ENCODE data around the gene TEX51. TPM values are rescaled to one million over a fixed set of nuclear protein-coding genes. Genes with fewer than 3 reads are reported as not detected.

TEX51 gene
- total RNA-seq, 1 donor from 2014 or later: not detected

GRCh38 chr2:126913881-126914615, 15.4 kb downstream of the TEX51 start:
- peak; percentile 20 for DNase-seq (ENCODE audit: low spot score)

DNA sequence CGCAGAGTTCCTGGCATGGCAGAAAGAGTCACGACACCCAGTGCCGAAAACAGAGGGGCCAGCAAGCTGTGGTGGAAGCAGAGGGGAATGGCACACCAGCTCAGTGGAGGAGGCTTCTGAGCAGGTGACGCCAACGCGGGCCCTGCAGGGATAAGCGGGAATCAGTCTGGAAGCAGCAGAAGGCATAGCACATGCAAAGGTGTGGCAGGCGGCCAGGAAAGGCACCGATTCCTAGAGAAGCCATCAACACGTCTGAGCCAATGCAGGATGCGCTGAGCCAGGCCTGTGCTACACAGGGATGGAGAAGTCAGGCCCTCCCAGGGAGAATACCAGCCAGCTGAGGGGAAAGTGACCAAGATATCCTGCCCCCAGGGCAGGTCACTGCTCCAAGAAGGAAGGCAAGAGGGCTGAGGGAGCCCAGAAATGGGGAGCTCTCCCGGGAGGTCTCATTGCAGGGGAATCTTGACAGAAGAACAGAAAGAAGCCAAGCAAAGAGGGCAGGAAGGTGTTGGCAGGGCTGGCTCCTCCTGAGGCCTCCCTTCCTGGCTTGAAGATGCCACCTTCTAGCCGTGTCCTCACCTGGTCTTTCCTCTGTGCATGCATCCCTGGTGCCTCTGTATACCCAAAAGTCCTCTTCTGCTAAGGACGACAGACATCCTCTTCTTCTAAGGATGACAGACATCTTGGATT, 16.3 kb downstream of the TEX51 start:
- DNase-seq (ENCODE audit: low spot score): peak; percentile 24

GRCh38 chr2:126915903-126916302, 17.2 kb downstream of the TEX51 start:
- peak; percentile 4 for DNase-seq (ENCODE audit: low spot score)

- peak; percentile 31 for DNase-seq (ENCODE audit: low spot score)
Measured at GRCh38 chr2:126916744-126917143, 18.1 kb downstream of the TEX51 start.

GRCh38 chr2:126921066-126921465, 22.4 kb downstream of the TEX51 start:
- peak; percentile 26 for DNase-seq (ENCODE audit: low spot score)

GRCh38 chr2:126930970-126931590, 32.4 kb downstream of the TEX51 start:
- DNase-seq (ENCODE audit: low spot score): peak; percentile 29

DNA sequence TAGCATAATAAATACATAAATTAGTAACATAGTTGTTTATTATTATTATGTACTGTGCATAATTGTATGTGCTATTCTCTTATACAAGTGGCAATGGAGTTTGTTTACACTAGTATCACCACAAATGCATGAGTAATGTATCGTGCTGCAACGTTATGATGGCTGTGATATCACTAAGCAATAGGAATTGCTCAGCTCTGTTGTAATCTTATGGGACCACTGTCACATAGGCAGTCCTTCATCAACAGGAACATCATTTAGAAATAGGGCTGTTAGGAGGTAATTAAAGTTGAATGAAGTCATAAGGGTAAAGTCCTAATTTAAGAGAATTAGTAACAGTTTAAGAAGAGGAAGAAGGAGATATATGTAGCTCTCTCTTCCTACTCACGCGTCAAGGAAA, 33.8 kb downstream of the TEX51 start:
- DNase-seq (ENCODE audit: low spot score): no peak

DNA sequence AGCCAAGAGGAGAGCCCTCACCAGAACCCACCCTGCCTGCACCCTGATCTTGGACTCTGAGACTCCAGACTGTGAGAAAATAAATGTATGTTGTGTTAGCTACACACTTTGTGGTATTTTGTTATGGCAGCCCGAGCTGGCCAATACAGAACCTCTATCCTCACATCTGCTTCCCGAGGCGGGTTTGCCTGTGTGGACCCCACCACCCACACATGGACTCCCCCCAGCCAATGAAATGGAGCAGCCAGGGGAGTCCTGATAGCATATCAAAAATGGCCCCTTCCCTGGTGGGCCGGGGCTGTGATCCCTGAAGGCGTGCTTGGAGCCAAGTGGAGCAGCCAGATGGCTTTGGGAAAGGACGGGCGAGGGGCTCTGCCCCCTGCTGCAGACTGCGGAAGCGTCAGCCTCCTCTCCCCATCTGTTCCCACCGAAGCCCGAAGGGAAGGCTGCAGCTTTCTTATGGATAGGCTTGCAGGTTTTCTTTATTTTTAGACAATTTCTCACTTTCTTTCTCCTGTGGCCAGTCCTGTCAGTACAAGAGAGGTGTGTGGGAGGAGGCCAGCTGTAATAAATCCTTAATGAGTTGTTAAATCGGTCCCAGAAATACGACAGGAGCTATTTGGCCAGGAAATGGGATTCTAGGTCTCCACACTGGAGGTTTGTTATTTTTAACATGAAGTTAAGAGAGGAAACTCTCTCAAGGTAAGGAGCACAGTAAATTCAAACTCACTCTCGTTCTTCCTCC, 34.4 kb downstream of the TEX51 start:
- DNase-seq (ENCODE audit: low spot score): peak; percentile 30

- DNase-seq (ENCODE audit: low spot score): peak; percentile 13
Measured at GRCh38 chr2:126933711-126934091, 35.0 kb downstream of the TEX51 start.

- no peak for DNase-seq (ENCODE audit: low spot score)
Measured at GRCh38 chr2:126934809-126935208, 36.1 kb downstream of the TEX51 start.

DNA sequence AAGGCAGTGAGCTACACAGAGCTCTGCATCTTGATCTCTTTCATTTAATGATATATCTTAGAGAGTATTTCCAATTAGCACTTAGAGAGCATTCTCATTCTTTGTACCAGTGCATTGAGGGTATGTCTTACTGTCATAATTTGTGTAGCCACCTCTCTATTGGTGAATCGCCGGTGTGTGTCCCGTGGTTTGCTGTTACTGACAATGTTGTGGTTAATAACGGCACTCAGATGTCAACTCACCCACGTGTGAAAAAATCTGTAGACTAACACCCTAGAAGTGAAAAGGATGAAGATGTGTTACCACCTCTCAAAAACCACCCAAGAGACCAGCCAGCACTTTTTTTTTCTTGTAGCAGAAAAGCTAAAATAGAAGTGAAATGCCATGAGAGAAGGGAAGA, 37.1 kb downstream of the TEX51 start:
- no peak for DNase-seq (ENCODE audit: low spot score)

DNA sequence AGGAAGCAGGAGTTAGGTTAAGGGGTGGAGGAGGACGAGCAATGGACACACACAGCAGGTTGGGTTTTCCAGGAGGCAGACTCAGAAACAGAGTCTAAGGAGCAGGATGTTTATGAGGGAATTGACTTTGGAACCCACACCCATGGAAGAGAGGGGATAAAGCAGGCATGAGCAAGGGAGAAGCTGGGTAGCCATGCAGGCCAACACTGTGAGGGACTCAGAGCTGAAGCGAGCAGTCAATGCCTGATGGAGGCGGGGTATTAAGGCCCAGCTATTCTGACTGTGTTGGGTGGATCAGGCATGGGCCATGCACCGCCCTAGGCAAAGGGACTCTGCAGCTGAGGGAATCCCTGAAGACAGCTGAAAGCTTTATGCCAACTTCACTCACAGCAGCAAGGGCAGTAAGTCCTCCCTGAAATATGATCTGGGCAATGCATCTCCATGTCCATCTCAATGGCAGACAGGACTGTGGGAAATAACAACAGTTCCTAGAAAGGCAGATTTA, 37.6 kb downstream of the TEX51 start:
- DNase-seq (ENCODE audit: low spot score): no peak

DNA sequence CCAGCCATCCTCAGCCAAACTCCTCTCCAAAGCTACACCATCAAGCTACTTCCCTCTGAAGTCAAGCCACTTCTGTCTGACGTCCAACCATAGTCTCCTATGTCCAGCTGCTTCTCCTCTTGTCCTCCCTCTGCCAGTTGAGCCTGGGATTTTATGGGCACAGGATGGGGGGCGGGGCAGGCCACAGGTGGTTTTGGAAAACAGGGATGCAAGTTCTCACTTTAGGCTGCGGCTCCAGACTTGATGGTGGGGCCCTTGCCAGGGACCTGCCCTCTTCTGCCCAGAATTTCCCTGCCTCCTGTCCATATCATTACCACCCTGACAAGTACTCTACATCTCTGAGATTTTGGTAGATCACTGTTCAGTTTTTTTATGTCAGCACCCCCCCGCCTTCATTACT, 41.6 kb downstream of the TEX51 start:
- no peak for DNase-seq (ENCODE audit: low spot score)

GRCh38 chr2:126942427-126943203, 43.9 kb downstream of the TEX51 start:
- DNase-seq (ENCODE audit: low spot score): no peak

GRCh38 chr2:126943612-126944348, 45.1 kb downstream of the TEX51 start:
- no peak for DNase-seq (ENCODE audit: low spot score)

- DNase-seq (ENCODE audit: low spot score): no peak
Measured at GRCh38 chr2:126945118-126945517, 46.4 kb downstream of the TEX51 start.

DNA sequence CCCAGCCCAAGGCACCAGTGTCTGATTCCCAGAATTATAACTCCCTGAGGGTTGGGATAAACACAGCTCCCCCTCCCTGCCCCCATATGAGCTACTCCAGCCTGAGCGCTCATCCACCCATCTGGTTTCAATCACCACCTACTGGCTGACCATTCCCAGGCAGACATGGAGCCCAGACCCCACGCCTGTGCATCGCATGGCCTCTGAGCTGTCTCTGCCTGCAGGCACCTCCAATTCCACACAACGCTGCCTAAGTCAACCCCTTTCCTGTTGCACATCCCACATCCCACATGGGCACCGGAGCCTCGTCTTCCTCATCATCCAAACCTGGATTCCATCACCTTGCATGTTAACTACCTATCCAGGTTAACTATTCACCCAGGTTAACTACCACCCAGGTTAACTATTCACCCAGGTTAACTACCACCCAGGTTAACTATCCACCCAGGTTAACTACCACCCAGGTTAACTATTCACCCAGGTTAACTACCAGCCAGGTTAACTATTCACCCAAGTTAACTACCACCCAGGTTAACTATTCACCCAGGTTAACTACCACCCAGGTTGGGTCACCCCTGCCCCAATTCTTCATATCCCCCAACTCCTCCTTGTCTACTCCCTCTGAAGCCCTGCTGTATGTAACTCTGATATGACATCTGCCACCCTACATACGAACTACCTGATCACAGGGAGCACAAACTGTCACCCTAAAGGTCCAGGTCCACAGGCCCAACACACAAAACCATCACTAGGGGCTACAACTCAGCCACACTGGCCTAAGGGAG, 47.8 kb downstream of the TEX51 start:
- no peak for DNase-seq (ENCODE audit: low spot score)

- DNase-seq (ENCODE audit: low spot score): no peak
Measured at GRCh38 chr2:126947103-126947429, 48.4 kb downstream of the TEX51 start.

DNA sequence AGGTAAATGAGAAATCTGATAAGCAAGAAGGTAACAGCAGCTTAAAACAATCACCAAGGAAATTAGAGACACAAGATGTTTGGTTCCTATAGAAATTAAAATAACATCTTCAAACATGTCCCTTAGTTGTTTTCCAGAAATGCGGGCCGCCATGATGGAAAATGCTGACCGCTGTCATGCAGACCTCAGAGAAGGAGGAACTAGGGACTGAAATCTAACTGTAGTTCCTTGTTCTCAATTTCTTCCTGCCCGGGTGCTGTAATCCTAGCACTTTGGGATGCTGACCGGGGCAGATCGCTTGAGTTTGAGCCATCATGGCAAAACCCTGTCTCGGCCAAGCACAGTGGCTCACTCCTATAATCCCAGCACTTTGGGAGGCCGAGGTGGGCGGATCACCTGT, 51.1 kb downstream of the TEX51 start:
- DNase-seq (ENCODE audit: low spot score): no peak

GRCh38 chr2:126950504-126950903, 51.8 kb downstream of the TEX51 start:
- DNase-seq (ENCODE audit: low spot score): no peak
